Caco-2 (cell line): ENCODE results near the gene NR6A1. TPM values are rescaled to one million over a fixed set of nuclear protein-coding genes. Genes with fewer than 3 reads are reported as not detected.

ENCODE experiments used
- BruUV-seq: library from RNA; stranded (reverse); fragments of 400-500 nt; replicated peaks from 2 replicates; lab custom pipeline; 2021; lab: Mats Ljungman, UMichigan
- CTCF ChIA-PET: fragments of 300-600 bp; sonication (Branson Sonifier 250); formaldehyde crosslinking; loops from one replicate; lab custom pipeline; 2022; ENCODE audit warnings: antibody characterized with exemption; lab: Charles Lee
- POLR2A ChIA-PET: fragments of 300-600 bp; sonication (Branson Sonifier 250); formaldehyde crosslinking; loops from one replicate; lab custom pipeline; 2022; ENCODE audit warnings: antibody characterized with exemption; lab: Charles Lee
- DNase-seq, 2 experiments: peaks; one replicate each; pipeline versions ENCODE4 v3.0.0 to v3.0.0-alpha.2; 2020 to 2022
- H3K27me3 ChIP-seq: replicated peaks from 2 replicates; pipeline ENCODE4 v1.6.0; 2011; ENCODE audit warnings: low read length; ENCODE audit not compliant: control insufficient read depth, insufficient read depth
- H3K36me3 ChIP-seq: 2 replicates; pipeline ENCODE4 v1.5.1; 2011; ENCODE audit warnings: low read length; ENCODE audit not compliant: control insufficient read depth, insufficient read depth
- H3K4me1 ChIP-seq: fragments of 250-450 bp; sonication (Bioruptor Pico); 2 replicates; pipeline ENCODE4 v1.5.1; 2020; ENCODE audit warnings: mild to moderate bottlenecking
- H3K4me3 ChIP-seq: 2 replicates; pipeline ENCODE4 v1.5.1; 2011; ENCODE audit warnings: low read depth, mild to moderate bottlenecking, control low read depth, low read length
- H3K9me3 ChIP-seq: fragments of 250-450 bp; sonication (Bioruptor Pico); 2 replicates; pipeline ENCODE4 v1.5.1; 2020; ENCODE audit warnings: mild to moderate bottlenecking, moderate library complexity
- H3K27ac Mint-ChIP-seq: one replicate; pipeline ENCODE4 v1.8.0; 2022; ENCODE audit warnings: mixed read lengths; ENCODE audit not compliant: unreplicated experiment
- H3K27me3 Mint-ChIP-seq: one replicate; pipeline ENCODE4 v1.8.0; 2022; ENCODE audit warnings: mixed read lengths; ENCODE audit not compliant: insufficient read depth, unreplicated experiment
- H3K36me3 Mint-ChIP-seq: one replicate; pipeline ENCODE4 v1.8.0; 2022; ENCODE audit warnings: mild to moderate bottlenecking, mixed read lengths; ENCODE audit not compliant: insufficient read depth, unreplicated experiment
- H3K4me1 Mint-ChIP-seq: one replicate; pipeline ENCODE4 v1.8.0; 2022; ENCODE audit warnings: low read depth, mixed read lengths; ENCODE audit not compliant: unreplicated experiment
- H3K4me3 Mint-ChIP-seq: one replicate; pipeline ENCODE4 v1.8.0; 2022; ENCODE audit warnings: mild to moderate bottlenecking, moderate library complexity, mixed read lengths; ENCODE audit not compliant: unreplicated experiment
- H3K9me3 Mint-ChIP-seq: one replicate; pipeline ENCODE4 v1.8.0; 2022; ENCODE audit warnings: mixed read lengths; ENCODE audit not compliant: unreplicated experiment
- CTCF ChIP-seq, 2 experiments: fragments of 200-600 bp in 1 of 2; IDR thresholded peaks; 1 replicate in 1 of 2; 2 replicates in 1 of 2; pipeline versions ENCODE4 v1.5.1 to v1.8.0; 2011 to 2022; ENCODE audit warnings: antibody characterized with exemption in 1 of 2, control low read depth in 1 of 2, inconsistent platforms in 1 of 2, low read depth in 1 of 2, low read length in 1 of 2, mild to moderate bottlenecking in 1 of 2, moderate library complexity in 1 of 2; ENCODE audit not compliant: insufficient read depth in 1 of 2, severe bottlenecking in 1 of 2, unreplicated experiment in 1 of 2
- intact Hi-C: fragments of 100-400 bp; cut with micrococcal nuclease; formaldehyde crosslinking; loops from one replicate; pipeline ENCODE4 v1.10.0; 2022; ENCODE audit not compliant: unreplicated experiment
- total RNA-seq: library from RNA; stranded (reverse); gene quantifications from 2 replicates; pipeline ENCODE4 v1.2.3, GENCODE V29; 2022

NR6A1 gene
- total RNA-seq, 1 experiment from 2014 or later, result 33.6 TPM

GRCh38 chr9:124733964-124734740 lies 37.0 kb downstream of the NR6A1 start:
- H3K9me3 ChIP-seq, result no peaks in the 10 kb centered on the region
- H3K4me1 Mint-ChIP-seq, result peaks cover 21% of the 10 kb centered on the region
- TF ChIP-seq CTCF (IDR thresholded peaks at IDR 0.05; ENCODE audit: insufficient read depth in 1 of 2, low read depth in 1 of 2, low read length in 1 of 2, severe bottlenecking in 1 of 2, unreplicated experiment in 1 of 2), result no peak
- no peaks in the 10 kb centered on the region for H3K36me3 ChIP-seq
- DNase-seq, result peak; percentile 53 to 73
- no peaks in the 10 kb centered on the region for H3K27me3 ChIP-seq
- ChIA-PET POLR2A (interaction anchor here (0.6 kb wide), 1 partner anchor 91 kb away, joined by 10 read pairs; no protein-coding TSS in a partner anchor), CTCF (interaction anchor here (1.0 kb wide), 1 partner anchor 30 kb away, joined by 3 read pairs; no protein-coding TSS in a partner anchor)
- peaks cover 26% of the 10 kb centered on the region for H3K4me1 ChIP-seq
- peaks cover 6% of the 10 kb centered on the region for H3K36me3 Mint-ChIP-seq
- H3K4me3 ChIP-seq, result peak overlapping the region; percentile 19
- peak overlapping the region; percentile 69 for H3K27ac Mint-ChIP-seq
- H3K4me3 Mint-ChIP-seq, result peak overlapping the region; percentile 47
- no TSS peak for BruUV-seq
- intact Hi-C loops, result loop anchor here (1.0 kb wide), 1 partner anchor 37 kb away; the partner anchor contains the start of gene NR6A1
- no peaks in the 10 kb centered on the region for H3K9me3 Mint-ChIP-seq
- no peaks in the 10 kb centered on the region for H3K27me3 Mint-ChIP-seq

- ChIA-PET POLR2A (no interaction called here), CTCF (interaction anchor here (0.6 kb wide), 1 partner anchor 44 kb away, joined by 4 read pairs; no protein-coding TSS in a partner anchor)
- Mint-ChIP-seq H3K4me1 (peaks cover 21% of the 10 kb centered on the region), H3K27me3 (no peaks in the 10 kb centered on the region), H3K36me3 (peaks cover 6% of the 10 kb centered on the region), H3K9me3 (no peaks in the 10 kb centered on the region), H3K4me3 (no peak overlapping the region), H3K27ac (no peak overlapping the region)
- intact Hi-C loops, result no loop called here
- Histone ChIP-seq H3K4me3 (no peak overlapping the region), H3K27me3 (no peaks in the 10 kb centered on the region), H3K36me3 (no peaks in the 10 kb centered on the region), H3K4me1 (peaks cover 26% of the 10 kb centered on the region), H3K9me3 (no peaks in the 10 kb centered on the region)
- no peak for DNase-seq
- TF ChIP-seq CTCF (IDR thresholded peaks at IDR 0.05; ENCODE audit: insufficient read depth in 1 of 2, low read depth in 1 of 2, low read length in 1 of 2, severe bottlenecking in 1 of 2, unreplicated experiment in 1 of 2), result no peak
- BruUV-seq, result no TSS peak
Observed at GRCh38 chr9:124730772-124731171, 40.3 kb downstream of the NR6A1 start.

- Histone ChIP-seq H3K36me3 (no peaks in the 10 kb centered on the region), H3K9me3 (no peaks in the 10 kb centered on the region), H3K4me1 (peaks cover 16% of the 10 kb centered on the region), H3K27me3 (no peaks in the 10 kb centered on the region), H3K4me3 (no peak overlapping the region)
- no peak overlapping the region for H3K4me3 Mint-ChIP-seq
- H3K4me1 Mint-ChIP-seq, result peaks cover 11% of the 10 kb centered on the region
- no peak for DNase-seq
- intact Hi-C loops, result no loop called here
- no peaks in the 10 kb centered on the region for H3K9me3 Mint-ChIP-seq
- CTCF ChIA-PET, result no interaction called here
- no peak for TF ChIP-seq CTCF (IDR thresholded peaks at IDR 0.05; ENCODE audit: insufficient read depth in 1 of 2, low read depth in 1 of 2, low read length in 1 of 2, severe bottlenecking in 1 of 2, unreplicated experiment in 1 of 2)
- POLR2A ChIA-PET, result no interaction called here
- no TSS peak for BruUV-seq
- H3K27ac Mint-ChIP-seq, result no peak overlapping the region
- H3K36me3 Mint-ChIP-seq, result peaks cover 6% of the 10 kb centered on the region
- no peaks in the 10 kb centered on the region for H3K27me3 Mint-ChIP-seq
Observed at GRCh38 chr9:124726886-124727285, 44.2 kb downstream of the NR6A1 start.
